AG09319 (cell line): ENCODE data around the gene CPA4.

Experiments
- DNase-seq: peaks from one replicate; pipeline ENCODE4 v3.0.0-alpha.2; 2010; ENCODE audit warnings: low read depth; ENCODE audit errors: extremely low read depth
- TF ChIP-seq, protein P1 (sequence below): IDR thresholded peaks from 2 replicates; pipeline ENCODE4 v1.5.1; 2011; ENCODE audit warnings: low read depth, mild to moderate bottlenecking, inconsistent platforms, low read length, moderate library complexity

The CPA4 gene

DNA sequence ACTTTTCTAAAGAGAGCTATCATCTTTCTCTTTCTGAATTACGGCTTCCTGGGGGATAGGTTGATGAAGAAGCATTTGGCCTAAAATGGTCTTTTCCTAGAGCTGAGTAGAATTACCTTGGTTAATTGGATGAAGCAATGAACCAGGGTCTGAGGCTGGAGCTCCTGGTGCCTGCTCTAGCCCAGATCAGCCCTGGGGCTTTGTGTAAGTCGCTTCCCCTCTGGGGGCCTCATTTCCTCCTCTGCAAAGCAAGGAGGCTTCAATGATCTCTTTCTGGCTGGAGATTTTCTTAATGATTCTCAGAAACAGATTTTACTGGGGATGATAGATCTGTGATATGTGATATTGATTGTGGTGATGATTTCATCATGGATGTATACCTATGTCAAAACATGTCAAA, 29.8 kb upstream of the CPA4 start:
- no peak for DNase-seq
- TF ChIP-seq, protein P1, sequence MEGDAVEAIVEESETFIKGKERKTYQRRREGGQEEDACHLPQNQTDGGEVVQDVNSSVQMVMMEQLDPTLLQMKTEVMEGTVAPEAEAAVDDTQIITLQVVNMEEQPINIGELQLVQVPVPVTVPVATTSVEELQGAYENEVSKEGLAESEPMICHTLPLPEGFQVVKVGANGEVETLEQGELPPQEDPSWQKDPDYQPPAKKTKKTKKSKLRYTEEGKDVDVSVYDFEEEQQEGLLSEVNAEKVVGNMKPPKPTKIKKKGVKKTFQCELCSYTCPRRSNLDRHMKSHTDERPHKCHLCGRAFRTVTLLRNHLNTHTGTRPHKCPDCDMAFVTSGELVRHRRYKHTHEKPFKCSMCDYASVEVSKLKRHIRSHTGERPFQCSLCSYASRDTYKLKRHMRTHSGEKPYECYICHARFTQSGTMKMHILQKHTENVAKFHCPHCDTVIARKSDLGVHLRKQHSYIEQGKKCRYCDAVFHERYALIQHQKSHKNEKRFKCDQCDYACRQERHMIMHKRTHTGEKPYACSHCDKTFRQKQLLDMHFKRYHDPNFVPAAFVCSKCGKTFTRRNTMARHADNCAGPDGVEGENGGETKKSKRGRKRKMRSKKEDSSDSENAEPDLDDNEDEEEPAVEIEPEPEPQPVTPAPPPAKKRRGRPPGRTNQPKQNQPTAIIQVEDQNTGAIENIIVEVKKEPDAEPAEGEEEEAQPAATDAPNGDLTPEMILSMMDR = no peak

DNA sequence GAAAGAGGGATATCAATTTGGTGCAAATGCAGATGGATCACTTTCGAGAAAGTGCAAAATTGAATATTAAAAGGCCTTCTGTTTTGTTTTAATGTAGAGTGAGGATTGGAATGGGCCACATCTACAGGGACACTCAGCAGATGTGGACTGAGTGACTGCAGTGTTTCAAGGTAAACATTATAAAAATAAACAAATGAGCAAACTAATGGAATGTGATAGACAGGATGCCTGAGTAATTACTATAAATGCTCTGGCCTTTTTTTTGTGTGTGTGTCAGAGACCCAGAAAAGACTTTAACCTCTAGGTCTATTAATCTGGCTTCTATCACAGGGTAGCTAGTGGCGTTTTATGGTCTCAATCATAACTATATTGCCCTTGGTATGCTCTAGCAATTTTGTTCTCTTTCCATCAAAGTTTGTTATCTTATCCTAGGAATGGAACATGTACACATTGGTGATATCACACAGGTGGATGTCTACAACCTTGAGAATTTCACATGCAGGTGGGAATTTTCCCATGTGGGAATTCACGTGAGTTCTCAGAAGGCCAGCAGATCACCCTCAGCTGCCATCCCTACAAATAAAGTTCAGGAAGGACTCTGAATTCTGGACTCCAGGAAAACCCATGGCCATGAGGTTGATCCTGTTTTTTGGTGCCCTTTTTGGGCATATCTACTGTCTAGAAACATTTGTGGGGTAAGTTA, 26.6 kb upstream of the CPA4 start, which contains the start of gene CPA2:
Gene CPA2, plus strand, starts transcription at position 606 of the 703 bp plus-strand sequence. Its CDS starts 19 bp downstream, at position 625.
- DNase-seq = no peak
- TF ChIP-seq, protein P1 = no peak

DNA sequence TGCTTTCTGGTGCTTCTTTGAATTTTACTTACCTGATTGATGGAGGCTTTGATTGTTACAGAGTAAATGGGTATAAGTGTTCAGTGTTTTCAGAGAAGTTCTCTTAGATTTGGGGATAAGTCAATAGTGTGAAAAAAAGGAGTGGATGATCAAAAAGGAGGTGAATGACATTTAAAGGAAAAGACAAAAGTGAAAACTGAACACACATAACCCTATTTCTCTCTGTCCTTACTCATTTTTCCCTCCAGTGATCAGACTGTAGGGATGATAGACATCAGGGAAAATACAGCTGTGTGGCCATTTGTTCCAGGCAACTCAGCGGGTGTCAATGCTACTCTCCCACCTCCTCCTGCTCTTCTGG, 26.0 kb upstream of the CPA4 start:
- no peak for DNase-seq

DNA sequence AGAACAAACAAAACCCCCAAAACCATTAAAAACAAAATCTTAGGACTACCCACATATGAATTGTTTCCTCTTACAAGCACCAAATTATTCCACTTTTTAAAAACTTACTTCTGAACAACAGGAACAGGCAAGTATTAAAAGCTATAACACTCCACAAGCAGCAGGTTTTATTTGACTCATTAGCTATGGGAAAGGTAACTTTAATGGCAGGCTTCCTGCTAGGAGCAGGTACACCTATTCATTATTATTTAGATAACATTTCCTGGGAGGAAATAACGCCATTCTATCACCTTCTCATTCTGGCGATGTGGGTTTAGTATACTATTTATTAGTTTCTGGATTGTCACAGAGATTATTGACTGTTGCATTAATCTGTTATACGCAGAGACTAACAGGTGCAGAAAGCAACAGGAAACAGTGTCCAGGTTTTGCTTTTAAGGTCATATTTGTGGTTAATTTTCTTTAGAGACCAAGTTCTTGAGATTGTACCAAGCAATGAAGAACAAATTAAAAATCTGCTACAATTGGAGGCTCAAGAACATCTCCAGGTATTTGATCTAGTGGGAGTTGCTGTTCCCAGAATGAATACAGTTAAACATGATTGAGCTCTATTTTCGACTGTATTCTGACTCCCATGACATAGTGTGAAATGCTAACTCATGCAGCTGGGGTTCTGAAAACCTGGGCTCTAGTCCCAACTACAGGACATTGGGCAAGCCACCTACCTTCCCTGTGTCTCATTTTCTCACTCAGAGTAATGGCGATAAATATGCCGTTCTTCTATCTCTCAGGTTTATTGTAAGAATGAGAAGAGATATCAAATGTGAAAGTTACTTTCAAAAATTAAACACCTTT, 24.3 kb upstream of the CPA4 start:
- TF ChIP-seq, protein P1 = no peak
- no peak for DNase-seq

More for the DNA sequence above, 26.0 kb upstream of the CPA4 start:
- TF ChIP-seq, protein P1 = no peak

DNA sequence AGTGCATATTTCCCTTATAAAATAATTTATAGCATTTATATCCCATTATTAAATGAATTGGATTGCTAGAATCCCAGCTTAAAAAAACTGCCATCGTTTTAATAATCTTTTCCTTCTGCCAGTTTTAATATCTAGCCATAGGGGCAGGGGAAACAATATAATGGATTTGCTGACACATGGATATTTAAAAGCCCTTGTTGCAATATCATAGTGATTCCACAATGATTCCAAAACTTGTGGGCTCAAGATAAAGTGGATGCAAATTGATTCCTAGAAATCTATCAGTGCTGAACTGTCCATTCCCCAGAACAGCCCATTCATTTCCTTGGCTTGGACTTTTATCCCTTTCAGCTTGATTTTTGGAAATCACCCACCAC, 23.7 kb upstream of the CPA4 start:
- TF ChIP-seq, protein P1 = no peak

DNA sequence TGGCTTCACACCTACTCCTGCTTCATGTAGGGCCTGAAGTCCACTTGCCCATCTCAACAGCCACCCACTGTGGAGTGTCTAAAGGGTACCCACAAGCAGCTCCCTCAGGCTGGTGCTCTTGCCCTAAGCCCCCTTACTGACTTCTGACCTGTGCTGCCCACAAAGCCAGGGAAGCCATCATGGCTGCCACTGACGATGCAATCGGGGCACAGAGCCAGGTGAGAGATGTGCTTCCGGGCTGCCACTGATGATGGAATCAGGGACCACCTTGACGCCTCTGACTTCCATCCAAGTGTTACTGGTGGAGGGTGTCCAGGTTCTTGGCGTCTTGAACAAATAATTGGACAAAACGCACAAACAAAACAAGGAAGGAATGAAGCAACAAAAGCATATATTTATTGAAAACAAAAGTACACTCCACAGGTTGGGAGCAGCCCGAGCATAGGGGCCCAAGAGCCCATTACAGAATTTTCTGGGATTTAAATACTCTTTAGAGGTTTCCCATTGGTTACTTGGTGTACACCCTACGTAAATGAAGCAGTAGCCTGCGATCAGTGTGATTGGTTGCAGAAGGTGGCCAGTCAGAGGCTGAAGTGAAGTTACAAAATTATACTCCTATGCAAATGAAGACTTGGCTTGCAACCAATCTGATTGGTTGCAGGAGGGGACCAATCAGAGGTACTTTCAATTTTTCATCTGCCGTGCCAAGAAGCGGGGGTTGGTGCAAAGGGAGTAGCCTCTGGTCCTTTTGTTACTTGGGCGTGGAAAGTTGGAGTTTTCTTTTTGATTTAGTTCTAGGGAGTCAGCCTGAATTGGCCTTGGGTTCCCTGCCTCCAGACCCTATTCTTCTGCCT, 21.8 kb upstream of the CPA4 start:
- DNase-seq = no peak

More for the DNA sequence above, 23.7 kb upstream of the CPA4 start:
- no peak for DNase-seq

More for the DNA sequence above, 21.8 kb upstream of the CPA4 start:
- TF ChIP-seq, protein P1 = no peak
